ENCODE measurements around the gene GLI3.

- TF ChIP-seq CTCF (IDR thresholded peaks at IDR 0.05) (no peak), EZH2phosphoT487 (IDR thresholded peaks at IDR 0.05) (no peak), EZH2 (IDR thresholded peaks at IDR 0.05) (peak; percentile 30)
Measured at GRCh38 chr7:42227541-42227935, 9.5 kb downstream of the GLI3 start.

Data from neural progenitor cell (in vitro differentiated cells).